Measurements from ENCODE around the gene HPS5. TPM values are rescaled to one million over a fixed set of nuclear protein-coding genes. Genes with fewer than 3 reads are reported as not detected.

HPS5 gene
- total RNA-seq, 1 donor from 2014 or later: 11.5 TPM

DNA sequence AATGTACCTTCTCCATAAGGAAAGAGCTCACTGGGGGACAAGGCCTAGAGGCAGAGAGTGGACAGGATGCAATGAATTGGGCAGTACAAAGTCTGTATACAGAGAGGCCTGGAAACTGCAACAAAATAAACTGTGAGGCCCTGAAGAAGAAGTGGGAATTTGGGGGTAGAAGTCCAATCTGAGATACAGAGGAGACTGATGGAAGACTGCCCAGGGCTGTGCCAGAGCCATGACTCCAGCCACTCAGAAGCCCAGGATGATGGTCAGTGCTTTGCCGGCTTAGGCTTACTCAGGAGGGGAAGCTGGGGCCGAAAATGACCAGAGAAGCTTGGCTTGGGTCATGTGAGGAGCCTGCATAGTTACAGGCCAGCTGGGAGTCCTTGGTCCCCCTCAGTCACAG, 91.1 kb downstream of the HPS5 start:
- DNase-seq (ENCODE audit: low read depth): no peak
- H3K4me3 ChIP-seq (ENCODE audit: low read depth, low read length): no peak overlapping the region
- TF ChIP-seq, protein P1, sequence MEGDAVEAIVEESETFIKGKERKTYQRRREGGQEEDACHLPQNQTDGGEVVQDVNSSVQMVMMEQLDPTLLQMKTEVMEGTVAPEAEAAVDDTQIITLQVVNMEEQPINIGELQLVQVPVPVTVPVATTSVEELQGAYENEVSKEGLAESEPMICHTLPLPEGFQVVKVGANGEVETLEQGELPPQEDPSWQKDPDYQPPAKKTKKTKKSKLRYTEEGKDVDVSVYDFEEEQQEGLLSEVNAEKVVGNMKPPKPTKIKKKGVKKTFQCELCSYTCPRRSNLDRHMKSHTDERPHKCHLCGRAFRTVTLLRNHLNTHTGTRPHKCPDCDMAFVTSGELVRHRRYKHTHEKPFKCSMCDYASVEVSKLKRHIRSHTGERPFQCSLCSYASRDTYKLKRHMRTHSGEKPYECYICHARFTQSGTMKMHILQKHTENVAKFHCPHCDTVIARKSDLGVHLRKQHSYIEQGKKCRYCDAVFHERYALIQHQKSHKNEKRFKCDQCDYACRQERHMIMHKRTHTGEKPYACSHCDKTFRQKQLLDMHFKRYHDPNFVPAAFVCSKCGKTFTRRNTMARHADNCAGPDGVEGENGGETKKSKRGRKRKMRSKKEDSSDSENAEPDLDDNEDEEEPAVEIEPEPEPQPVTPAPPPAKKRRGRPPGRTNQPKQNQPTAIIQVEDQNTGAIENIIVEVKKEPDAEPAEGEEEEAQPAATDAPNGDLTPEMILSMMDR (conservative IDR thresholded peaks at IDR 0.05; ENCODE audit: low read depth, low read length): no peak

DNA sequence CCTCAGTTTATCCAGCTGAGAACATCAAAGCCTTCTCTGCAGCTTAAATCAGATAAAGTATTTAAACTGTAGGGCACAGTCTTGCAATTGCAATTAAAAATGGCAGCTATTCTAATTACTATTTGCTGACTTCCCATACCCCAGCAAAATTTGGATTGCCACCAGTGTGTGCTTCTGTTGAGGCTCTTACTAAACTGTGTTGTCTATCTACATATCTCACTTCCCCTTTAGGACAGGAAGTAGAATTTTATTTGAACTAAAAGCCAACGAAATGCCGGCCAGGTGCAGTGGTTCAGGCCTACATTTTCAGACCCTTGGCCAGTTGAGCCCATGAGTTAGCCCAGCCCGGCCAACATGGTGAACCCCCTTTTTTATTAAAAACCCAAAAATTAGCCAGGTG, 92.4 kb downstream of the HPS5 start:
- TF ChIP-seq, protein P1 (conservative IDR thresholded peaks at IDR 0.05; ENCODE audit: low read depth, low read length): no peak
- DNase-seq (ENCODE audit: low read depth): no peak
- no peak overlapping the region for H3K4me3 ChIP-seq (ENCODE audit: low read depth, low read length)

Other genes with a start within 250 kb of the HPS5 start
- 22.8 and 36.5 TPM in 2 replicates for gene SAAL1, start 216.1 kb downstream of the HPS5 start, total RNA-seq
- gene MRGPRX3, start 189.6 kb downstream of the HPS5 start, total RNA-seq: not detected in 2 replicates
- not detected in 2 replicates for gene MRGPRX4, start 149.3 kb downstream of the HPS5 start, total RNA-seq
- gene SAA4, start 85.3 kb downstream of the HPS5 start, total RNA-seq: 0.22 and 2.8 TPM in 2 replicates
- 15.2 and 63.5 TPM in 2 replicates for gene SAA2, start 73.5 kb downstream of the HPS5 start, total RNA-seq
- 46.7 and 69.7 TPM in 2 replicates for gene SAA1, start 55.9 kb downstream of the HPS5 start, total RNA-seq
- 30.8 and 47.9 TPM in 2 replicates for gene GTF2H1, start 427 bp upstream of the HPS5 start, total RNA-seq
- gene LDHA, start 72.4 kb upstream of the HPS5 start, total RNA-seq: 1,254 and 1,671 TPM in 2 replicates
- gene LDHC, start 90.2 kb upstream of the HPS5 start, total RNA-seq: not detected in 2 replicates
- not detected in 2 replicates for gene LDHAL6A, start 133.7 kb upstream of the HPS5 start, total RNA-seq
- 79.9 and 124 TPM in 2 replicates for gene TSG101, start 204.8 kb upstream of the HPS5 start, total RNA-seq